Psoas muscle (tissue), 8 donors: ENCODE measurements around the gene TMEM94. TPM values are rescaled to one million over a fixed set of nuclear protein-coding genes. Genes with fewer than 3 reads are reported as not detected.
"Not testable (repeated sequence)": the region's sequence is repeated elsewhere in the genome, so short reads cannot be mapped to it uniquely, and the experiment has no call there.

Experiments used
- ATAC-seq, 4 donors: fragments of 200-7000 bp; cut with Tn5 transposase; one replicate each; pipeline ENCODE4 v1.9.1; 2020; ENCODE audit warnings: moderate library complexity in 3 of 4, mild to moderate bottlenecking in 2 of 4
- DNase-seq, 2 donors: peaks; one replicate each; pipeline ENCODE4 v3.0.0-alpha.2; 2020
- H3K27ac ChIP-seq: fragments of 200-600 bp; one replicate; pipeline ENCODE4 v1.8.0; 2022
- H3K27me3 ChIP-seq, 3 donors: fragments of 200-600 bp in 1 of 3; one replicate each; pipeline versions ENCODE4 v1.6.1 to v1.8.0; 2013 to 2022; ENCODE audit warnings: low read length in 2 of 3, mild to moderate bottlenecking in 2 of 3, moderate library complexity in 1 of 3; ENCODE audit not compliant: insufficient read depth in 3 of 3
- H3K36me3 ChIP-seq, 2 donors: fragments of 200-600 bp in 1 of 2; one replicate each; pipeline versions ENCODE4 v1.6.1 to v1.8.0; 2013 to 2022; ENCODE audit warnings: low read depth in 1 of 2, mild to moderate bottlenecking in 1 of 2, moderate library complexity in 1 of 2; ENCODE audit not compliant: insufficient read depth in 1 of 2
- H3K4me1 ChIP-seq: fragments of 200-600 bp; one replicate; pipeline ENCODE4 v1.8.0; 2022
- H3K4me3 ChIP-seq: fragments of 200-600 bp; one replicate; pipeline ENCODE4 v1.8.0; 2022; ENCODE audit warnings: mild to moderate bottlenecking
- H3K9me3 ChIP-seq: fragments of 200-600 bp; one replicate; pipeline ENCODE4 v1.8.0; 2022
- CTCF ChIP-seq: fragments of 200-600 bp; IDR thresholded peaks from one replicate; pipeline ENCODE4 v1.8.0; 2022; ENCODE audit warnings: antibody characterized with exemption
- WGBS, 3 donors: extraction: QIAGEN DNeasy Blood & Tissue Kit; methylation state at CpG; one replicate each; pipeline versions ENCODE4 v1.1.6 to v1.1.7; 2013; 5-methylcytosine and 5-hydroxymethylcytosine counted together
- intact Hi-C, 2 donors: fragments of 100-400 bp; cut with DNase I; formaldehyde crosslinking; loops; one replicate each; pipeline versions ENCODE4 v1.11.0 to v1.14.2; 2022
- polyA plus RNA-seq, 3 donors: library from polyadenylated mRNA; stranded (reverse); fragments of 200-250 nt; gene quantifications; one replicate each; pipeline ENCODE4 v1.2.3, GENCODE V29; 2013
- total RNA-seq, 4 donors: library from RNA; stranded (reverse); fragmentation: NEBNext Ultra II Directional in 2 of 4; extraction: Animal tissue kit (Norgen Biotek cat#: 25700) in 2 of 4; gene quantifications; one replicate each; pipeline versions ENCODE4 v1.2.1 to v1.2.4, GENCODE V29; 2021 to 2023
- donor health status: healthy with polysubstance abuse.
- donor health status: DM: no; HTN: no; CAD: no; lungs with moderate emphysema.
- donor health status: Bipolar disorder and iron deficiency.
- donor health status: healthy.
- donor health status: DM: yes; HTN: yes; CAD: no.
- donor health status: DM: no; HTN: no; CAD: no.
- donor health status: DM: no; HTN: no; CAD: no.
- donor health status: DM: yes; HTN: yes; CAD: no.

The TMEM94 gene
- total and polyA plus RNA-seq, 7 donors = 18.7 to 64.3 (median 47.5) TPM

DNA sequence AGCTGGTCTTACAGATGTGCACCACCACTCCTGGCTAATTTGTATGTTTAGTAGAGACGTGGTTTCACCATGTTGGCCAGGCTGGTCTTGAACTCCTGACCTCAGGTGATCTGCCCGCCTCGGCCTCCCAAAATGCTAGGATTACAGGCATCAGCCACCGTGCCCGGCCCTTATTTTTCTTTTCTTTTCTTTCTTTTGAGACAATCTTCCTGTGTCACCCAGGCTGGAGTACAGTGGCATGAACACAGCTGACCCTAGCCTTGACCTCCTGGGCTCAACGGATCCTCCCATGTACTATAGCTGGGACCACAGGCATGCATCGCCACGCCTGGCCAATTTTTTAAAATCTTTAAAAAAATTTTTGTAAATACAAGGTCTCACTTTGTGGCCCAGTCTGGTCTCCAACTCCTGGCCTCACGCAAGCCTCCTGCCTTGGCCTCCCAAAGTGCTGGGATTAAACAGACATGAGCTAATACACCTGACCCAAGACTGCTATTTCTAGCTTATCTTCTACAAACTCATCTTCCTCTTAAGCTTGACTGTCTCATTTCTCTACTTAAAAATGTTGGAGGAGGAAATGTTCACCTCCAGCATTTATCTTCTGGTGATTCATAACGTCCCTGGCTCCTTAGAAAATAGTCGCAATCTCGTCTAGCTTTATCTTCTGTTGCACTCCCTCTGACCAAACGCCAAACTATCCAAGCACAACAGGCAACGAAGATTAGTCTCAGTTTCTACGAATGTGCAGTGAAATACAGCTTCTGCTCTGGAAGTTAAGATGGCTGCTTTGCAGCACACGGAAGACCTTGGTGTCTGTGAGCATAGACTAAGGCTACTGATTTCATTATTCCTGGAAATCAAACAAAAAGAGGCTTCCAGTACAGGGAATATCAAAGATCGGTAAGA is 8.2 kb upstream of the TMEM94 start:
- Histone ChIP-seq H3K36me3 (no peaks in the 10 kb centered on the region), H3K4me3 (no peak overlapping the region), H3K27me3 (no peaks in the 10 kb centered on the region), H3K27ac (no peak overlapping the region), H3K4me1 (peaks cover 7% of the 10 kb centered on the region), H3K9me3 (no peaks in the 10 kb centered on the region)
- TF ChIP-seq CTCF = no peak
- WGBS, 3 donors = 78 to 84% (median 80%) methylated on average over 17 of the region's 17 CpGs
- DNase-seq = no peak
- intact Hi-C loops = no loop called here
- no peak for ATAC-seq

GRCh38 chr17:75450270-75450669 is 6.2 kb upstream of the TMEM94 start:
- Histone ChIP-seq H3K9me3 (no peaks in the 10 kb centered on the region), H3K4me3 (no peak overlapping the region), H3K36me3 (no peaks in the 10 kb centered on the region), H3K27me3 (no peaks in the 10 kb centered on the region), H3K4me1 (no peaks in the 10 kb centered on the region), H3K27ac (no peak overlapping the region)
- ATAC-seq = no peak
- intact Hi-C loops = no loop called here
- DNase-seq = no peak
- 81 to 89% (median 85%) methylated on average over 4 of the region's 4 CpGs for WGBS, 3 donors
- TF ChIP-seq CTCF = no peak

DNA sequence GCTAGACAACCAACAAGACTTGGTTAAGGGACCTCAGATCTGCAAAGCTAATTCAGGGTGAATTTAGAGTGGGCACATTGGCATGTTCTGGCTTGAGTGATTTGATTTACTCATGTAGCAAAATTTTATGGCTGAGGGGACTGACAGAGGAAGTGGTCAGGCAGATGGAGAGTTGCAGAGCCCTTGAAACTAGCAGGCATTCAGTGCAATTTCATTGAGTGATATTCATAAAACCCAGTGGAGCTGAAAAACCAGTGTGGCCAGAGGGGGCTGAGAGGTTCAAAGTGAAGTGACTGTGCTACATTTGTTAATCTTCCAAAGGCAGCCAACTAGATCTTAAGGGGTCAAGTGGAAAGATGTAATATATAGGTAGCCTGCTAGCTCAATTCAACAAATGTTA is 2.2 kb upstream of the TMEM94 start:
- Histone ChIP-seq H3K27me3 (no peaks in the 10 kb centered on the region), H3K36me3 (no peaks in the 10 kb centered on the region), H3K4me1 (peaks cover 26% of the 10 kb centered on the region), H3K27ac (no peak overlapping the region), H3K4me3 (no peak overlapping the region), H3K9me3 (no peaks in the 10 kb centered on the region)
- no peak for TF ChIP-seq CTCF
- intact Hi-C loops = no loop called here
- ATAC-seq (no peak), DNase-seq (no peak)

- intact Hi-C loops = loop anchor here (5.0 kb wide), 2 partner anchors 58 to 63 kb away; partner anchors contain the start of genes CASKIN2 (in 1 of the 2) and TSEN54 (in 1 of the 2)
- H3K27me3 ChIP-seq, DNase-seq, H3K9me3 ChIP-seq, ATAC-seq, H3K36me3 ChIP-seq, H3K27ac ChIP-seq, H3K4me3 ChIP-seq: not testable (repeated sequence)
- WGBS, 3 donors = 93 to 99% (median 96%) methylated on average over 3 of the region's 3 CpGs
- peaks cover 30% of the 10 kb centered on the region for H3K4me1 ChIP-seq
Measured at GRCh38 chr17:75454672-75455071, 1.8 kb upstream of the TMEM94 start.

DNA sequence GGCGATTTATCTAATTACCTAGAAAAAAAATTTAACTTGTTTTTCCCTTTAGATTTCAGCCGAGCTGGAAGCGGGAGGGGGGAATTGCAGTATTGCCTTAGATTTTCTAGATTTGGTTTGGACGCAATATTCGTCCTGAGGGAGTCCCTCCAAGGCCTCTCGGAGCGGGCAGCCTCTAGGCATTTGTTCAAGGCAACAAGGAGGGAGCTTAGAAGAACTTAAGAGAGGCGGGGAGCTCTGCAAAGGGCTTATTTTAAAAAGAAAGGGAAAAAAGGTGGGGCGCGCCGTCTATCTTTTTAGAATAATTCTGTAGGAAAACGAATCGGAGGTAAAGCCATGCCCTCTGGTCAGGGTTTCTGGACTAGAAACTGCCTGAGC is 407 bp upstream of the TMEM94 start:
- Histone ChIP-seq H3K36me3 (no peaks in the 10 kb centered on the region), H3K4me3 (peak overlapping the region; percentile 95), H3K27ac (peak overlapping the region; percentile 98), H3K9me3 (no peaks in the 10 kb centered on the region), H3K27me3 (no peaks in the 10 kb centered on the region), H3K4me1 (peaks cover 41% of the 10 kb centered on the region)
- WGBS, 3 donors = 2 to 7% (median 3%) methylated on average over 13 of the region's 13 CpGs
- TF ChIP-seq CTCF = no peak
- intact Hi-C loops = loop anchor here (5.0 kb wide), 2 partner anchors 56 to 61 kb away; partner anchors contain the start of genes CASKIN2 (in 1 of the 2) and TSEN54 (in 1 of the 2)
- DNase-seq = peak; percentile 32 to 62
- ATAC-seq = peak in 3 of 4 donors; percentile 7 to 34 (median 7)
